C4-2B (cell line): ENCODE data around the gene TRIM56.

ENCODE experiments used
- CTCF ChIP-seq: fragments of 450-650 bp; conservative IDR thresholded peaks from 2 replicates; pipeline ENCODE4 v1.5.1; 2017; ENCODE audit warnings: mild to moderate bottlenecking
- ZFX ChIP-seq: fragments of 450-650 bp; IDR thresholded peaks from 2 replicates; pipeline ENCODE4 v1.6.1; 2017

GRCh38 chr7:101096331-101096956 lies 11.2 kb downstream of the TRIM56 start:
- no peak for TF ChIP-seq CTCF
- TF ChIP-seq ZFX, result no peak
